Liver (tissue), 9 donors: ENCODE data around the gene C9orf153. TPM values are rescaled to one million over a fixed set of nuclear protein-coding genes. Genes with fewer than 3 reads are reported as not detected.

ENCODE experiments used
- DNase-seq: peaks from one replicate; pipeline ENCODE4 v3.0.0-alpha.2; 2017; ENCODE audit warnings: low spot score
- H3K27ac ChIP-seq, 2 donors: one replicate each; pipeline ENCODE4 v1.7.0; 2013; ENCODE audit warnings: inconsistent platforms in 2 of 2, low read length in 2 of 2, control low read depth in 1 of 2, low read depth in 1 of 2, mild to moderate bottlenecking in 1 of 2
- H3K27me3 ChIP-seq, 4 donors: one replicate each; pipeline versions ENCODE4 v1.6.1 to v1.7.0; 2013; ENCODE audit warnings: low read length in 3 of 4, inconsistent platforms in 1 of 4, mild to moderate bottlenecking in 1 of 4, moderate library complexity in 1 of 4; ENCODE audit not compliant: control insufficient read depth in 4 of 4, insufficient read depth in 4 of 4
- H3K36me3 ChIP-seq, 4 donors: one replicate each; pipeline versions ENCODE4 v1.6.1 to v1.7.0; 2013; ENCODE audit warnings: low read length in 3 of 4, mild to moderate bottlenecking in 3 of 4, low read depth in 1 of 4, moderate library complexity in 1 of 4; ENCODE audit not compliant: control insufficient read depth in 4 of 4, insufficient read depth in 3 of 4
- H3K4me1 ChIP-seq, 4 donors: one replicate each; pipeline versions ENCODE4 v1.6.1 to v1.7.0; 2013; ENCODE audit warnings: low read length in 3 of 4, mild to moderate bottlenecking in 3 of 4, moderate library complexity in 1 of 4; ENCODE audit not compliant: control insufficient read depth in 4 of 4, insufficient read depth in 4 of 4
- H3K4me3 ChIP-seq, 3 donors: one replicate each; pipeline versions ENCODE4 v1.6.1 to v1.7.0; 2013; ENCODE audit warnings: low read length in 3 of 3, control low read depth in 1 of 3, low read depth in 1 of 3, mild to moderate bottlenecking in 1 of 3
- H3K9ac ChIP-seq, 2 donors: one replicate each; pipeline ENCODE4 v1.7.0; 2013; ENCODE audit warnings: low read length in 2 of 2, mild to moderate bottlenecking in 2 of 2, moderate library complexity in 2 of 2, control low read depth in 1 of 2, low read depth in 1 of 2
- H3K9me3 ChIP-seq, 4 donors: one replicate each; pipeline versions ENCODE4 v1.6.1 to v1.7.0; 2013; ENCODE audit warnings: low read length in 3 of 4; ENCODE audit not compliant: control insufficient read depth in 4 of 4
- EGR1 ChIP-seq, 2 donors: IDR thresholded peaks; 2 replicates each; pipeline ENCODE4 v1.6.1; 2016 to 2018; ENCODE audit warnings: antibody characterized with exemption in 2 of 2, low read depth in 2 of 2
- FOXA1 ChIP-seq: IDR thresholded peaks from 2 replicates; pipeline ENCODE4 v1.6.1; 2016; ENCODE audit warnings: antibody characterized with exemption
- FOXA2 ChIP-seq: IDR thresholded peaks from 2 replicates; pipeline ENCODE4 v1.6.1; 2016; ENCODE audit warnings: antibody characterized with exemption
- GABPA ChIP-seq, 2 donors: IDR thresholded peaks in 1 of 2; conservative IDR thresholded peaks in 1 of 2; 2 replicates each; pipeline ENCODE4 v1.6.1; 2016; ENCODE audit warnings: antibody characterized with exemption in 2 of 2, mild to moderate bottlenecking in 1 of 2, moderate library complexity in 1 of 2
- HNF4A ChIP-seq, 2 donors: conservative IDR thresholded peaks; 2 replicates each; pipeline ENCODE4 v1.6.1; 2016; ENCODE audit warnings: antibody characterized with exemption in 2 of 2, mild to moderate bottlenecking in 2 of 2
- HNF4G ChIP-seq: IDR thresholded peaks from 2 replicates; pipeline ENCODE4 v1.6.1; 2016; ENCODE audit warnings: antibody characterized with exemption
- JUND ChIP-seq, 2 donors: IDR thresholded peaks; 2 replicates each; pipeline ENCODE4 v1.6.1; 2016; ENCODE audit warnings: antibody characterized with exemption in 2 of 2
- NR2F2 ChIP-seq: IDR thresholded peaks from 2 replicates; pipeline ENCODE4 v1.6.1; 2016; ENCODE audit warnings: antibody characterized with exemption
- RAD21 ChIP-seq, 2 donors: IDR thresholded peaks; 2 replicates each; pipeline ENCODE4 v1.6.1; 2016; ENCODE audit warnings: antibody characterized with exemption in 2 of 2, mild to moderate bottlenecking in 2 of 2
- RXRA ChIP-seq, 2 donors: IDR thresholded peaks; 2 replicates each; pipeline ENCODE4 v1.6.1; 2017 to 2018; ENCODE audit warnings: antibody characterized with exemption in 2 of 2, mild to moderate bottlenecking in 1 of 2
- SP1 ChIP-seq: IDR thresholded peaks from 2 replicates; pipeline ENCODE4 v1.6.1; 2018; ENCODE audit warnings: antibody characterized with exemption, mild to moderate bottlenecking
- TAF1 ChIP-seq: conservative IDR thresholded peaks from 2 replicates; pipeline ENCODE4 v1.6.1; 2016; ENCODE audit warnings: antibody characterized with exemption, mild to moderate bottlenecking
- YY1 ChIP-seq: IDR thresholded peaks from 2 replicates; pipeline ENCODE4 v1.6.1; 2016; ENCODE audit warnings: antibody characterized with exemption, mild to moderate bottlenecking
- WGBS: extraction: QIAGEN DNeasy Blood & Tissue Kit; methylation state at CpG from one replicate; pipeline ENCODE4 v1.1.7; 2013; 5-methylcytosine and 5-hydroxymethylcytosine counted together
- polyA plus RNA-seq, 2 donors: library from polyadenylated mRNA; stranded (reverse) in 1 of 2; unstranded in 1 of 2; fragments of 200-250 nt in 1 of 2; fragments of >200 nt in 1 of 2; fragmentation: Nextera tagmentation in 1 of 2; extraction: Ambion mirVana in 1 of 2; gene quantifications; one replicate each; pipeline versions ENCODE4 v1.2.1 to v1.2.3, GENCODE V29; 2013 to 2015
- total RNA-seq, 2 donors: library from RNA; depleted of rRNA; stranded (reverse); fragments of >200 nt; gene quantifications; one replicate each; pipeline ENCODE4 v1.2.3, GENCODE V29; 2014
- TF ChIP-seq, protein P1 (sequence below): IDR thresholded peaks from 2 replicates; pipeline ENCODE4 v1.6.1; 2016; ENCODE audit warnings: antibody characterized with exemption
- TF ChIP-seq, protein P2 (sequence below): IDR thresholded peaks from 2 replicates; pipeline ENCODE4 v1.6.1; 2016; ENCODE audit warnings: antibody characterized with exemption
- TF ChIP-seq, protein P3 (sequence below): fragments of 150-350 bp; IDR thresholded peaks from 2 replicates; pipeline ENCODE4 v1.5.1; 2017; ENCODE audit warnings: improper control_type of control experiment, low read depth, low read length; ENCODE audit not compliant: missing input control
- TF ChIP-seq, protein P4 (sequence below): IDR thresholded peaks from 2 replicates; pipeline ENCODE4 v1.6.1; 2016; ENCODE audit warnings: antibody characterized with exemption
- TF ChIP-seq, protein P5 (sequence below): IDR thresholded peaks from 2 replicates; pipeline ENCODE4 v1.6.1; 2016; ENCODE audit warnings: antibody characterized with exemption, mild to moderate bottlenecking
- donor health status: healthy.
- donor health status: healthy.
- donor health status: healthy.
- donor health status: healthy.
- donor health status: healthy.

C9orf153 gene
- total and polyA plus RNA-seq, 4 donors = 0.07 to 0.67 (median 0.34) TPM

DNA sequence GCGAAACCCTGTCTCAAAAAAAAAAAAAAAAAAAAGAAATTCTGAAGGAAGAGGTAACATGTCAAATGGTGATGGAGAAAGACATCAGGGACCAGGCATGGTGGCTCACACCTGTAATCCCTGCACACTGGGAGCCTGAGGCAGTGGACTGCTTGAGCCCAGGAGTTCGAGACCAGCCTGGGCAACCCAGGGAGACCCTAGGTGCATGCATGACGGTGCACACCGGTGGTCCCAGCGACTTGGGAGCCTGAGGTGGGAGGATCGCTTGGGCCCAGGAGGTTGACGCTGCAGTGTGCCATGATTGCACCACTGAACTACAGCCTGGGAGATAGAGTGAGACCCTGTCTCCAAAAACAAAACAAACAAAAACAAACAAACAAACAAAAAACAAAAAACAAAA is 21.1 kb upstream of the C9orf153 start:
- DNase-seq = no peak
- TF ChIP-seq, protein P1, sequence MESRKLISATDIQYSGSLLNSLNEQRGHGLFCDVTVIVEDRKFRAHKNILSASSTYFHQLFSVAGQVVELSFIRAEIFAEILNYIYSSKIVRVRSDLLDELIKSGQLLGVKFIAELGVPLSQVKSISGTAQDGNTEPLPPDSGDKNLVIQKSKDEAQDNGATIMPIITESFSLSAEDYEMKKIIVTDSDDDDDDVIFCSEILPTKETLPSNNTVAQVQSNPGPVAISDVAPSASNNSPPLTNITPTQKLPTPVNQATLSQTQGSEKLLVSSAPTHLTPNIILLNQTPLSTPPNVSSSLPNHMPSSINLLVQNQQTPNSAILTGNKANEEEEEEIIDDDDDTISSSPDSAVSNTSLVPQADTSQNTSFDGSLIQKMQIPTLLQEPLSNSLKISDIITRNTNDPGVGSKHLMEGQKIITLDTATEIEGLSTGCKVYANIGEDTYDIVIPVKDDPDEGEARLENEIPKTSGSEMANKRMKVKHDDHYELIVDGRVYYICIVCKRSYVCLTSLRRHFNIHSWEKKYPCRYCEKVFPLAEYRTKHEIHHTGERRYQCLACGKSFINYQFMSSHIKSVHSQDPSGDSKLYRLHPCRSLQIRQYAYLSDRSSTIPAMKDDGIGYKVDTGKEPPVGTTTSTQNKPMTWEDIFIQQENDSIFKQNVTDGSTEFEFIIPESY = no peak
- TF ChIP-seq FOXA1 = no peak
- TF ChIP-seq HNF4G = no peak
- no peak for TF ChIP-seq JUND (IDR thresholded peaks at IDR 0.05)
- TF ChIP-seq HNF4A (conservative IDR thresholded peaks at IDR 0.05) = no peak
- TF ChIP-seq TAF1 = no peak
- no peak for TF ChIP-seq YY1
- TF ChIP-seq, protein P2, sequence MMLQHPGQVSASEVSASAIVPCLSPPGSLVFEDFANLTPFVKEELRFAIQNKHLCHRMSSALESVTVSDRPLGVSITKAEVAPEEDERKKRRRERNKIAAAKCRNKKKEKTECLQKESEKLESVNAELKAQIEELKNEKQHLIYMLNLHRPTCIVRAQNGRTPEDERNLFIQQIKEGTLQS = no peak
- WGBS = 96% methylated on average over 7 of the region's 7 CpGs
- Histone ChIP-seq H3K9me3 (no peaks in the 10 kb centered on the region), H3K27me3 (no peaks in the 10 kb centered on the region), H3K36me3 (peaks cover 0 to 4% (median 1%) of the 10 kb centered on the region in 4 donors), H3K4me3 (no peak overlapping the region), H3K27ac (no peak overlapping the region), H3K4me1 (peaks cover 7 to 24% (median 20%) of the 10 kb centered on the region in 4 donors), H3K9ac (no peak overlapping the region)

DNA sequence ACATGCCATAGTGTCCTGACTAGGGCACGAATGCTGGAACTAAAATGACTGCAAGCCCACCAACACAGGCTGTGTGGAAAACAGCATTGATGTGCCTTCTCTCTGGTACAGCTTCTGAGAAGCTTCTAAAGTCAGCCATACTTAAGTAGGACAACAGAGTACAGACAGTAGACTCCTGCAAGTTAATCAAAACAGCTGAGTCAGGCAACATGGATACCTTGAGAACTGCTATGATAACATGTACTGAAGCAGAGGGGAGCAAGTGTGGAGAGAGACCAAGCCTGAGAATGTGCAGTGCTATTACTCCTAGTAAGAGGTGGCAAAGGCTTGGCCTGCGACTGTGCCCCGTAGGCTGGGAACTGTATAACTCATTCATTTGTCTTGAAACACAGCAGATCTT is 20.4 kb upstream of the C9orf153 start:
- H3K4me1 ChIP-seq = peaks cover 7 to 24% (median 20%) of the 10 kb centered on the region in 4 donors
- WGBS = 98% methylated on average over 3 of the region's 3 CpGs
- H3K4me3 ChIP-seq = no peak overlapping the region

More for the DNA sequence above, 20.4 kb upstream of the C9orf153 start:
- Histone ChIP-seq H3K27ac (no peak overlapping the region), H3K9ac (no peak overlapping the region), H3K27me3 (no peaks in the 10 kb centered on the region), H3K36me3 (peaks cover 0 to 4% (median 1%) of the 10 kb centered on the region in 4 donors), H3K9me3 (no peaks in the 10 kb centered on the region)
- no peak for DNase-seq
- TF ChIP-seq, protein P3, sequence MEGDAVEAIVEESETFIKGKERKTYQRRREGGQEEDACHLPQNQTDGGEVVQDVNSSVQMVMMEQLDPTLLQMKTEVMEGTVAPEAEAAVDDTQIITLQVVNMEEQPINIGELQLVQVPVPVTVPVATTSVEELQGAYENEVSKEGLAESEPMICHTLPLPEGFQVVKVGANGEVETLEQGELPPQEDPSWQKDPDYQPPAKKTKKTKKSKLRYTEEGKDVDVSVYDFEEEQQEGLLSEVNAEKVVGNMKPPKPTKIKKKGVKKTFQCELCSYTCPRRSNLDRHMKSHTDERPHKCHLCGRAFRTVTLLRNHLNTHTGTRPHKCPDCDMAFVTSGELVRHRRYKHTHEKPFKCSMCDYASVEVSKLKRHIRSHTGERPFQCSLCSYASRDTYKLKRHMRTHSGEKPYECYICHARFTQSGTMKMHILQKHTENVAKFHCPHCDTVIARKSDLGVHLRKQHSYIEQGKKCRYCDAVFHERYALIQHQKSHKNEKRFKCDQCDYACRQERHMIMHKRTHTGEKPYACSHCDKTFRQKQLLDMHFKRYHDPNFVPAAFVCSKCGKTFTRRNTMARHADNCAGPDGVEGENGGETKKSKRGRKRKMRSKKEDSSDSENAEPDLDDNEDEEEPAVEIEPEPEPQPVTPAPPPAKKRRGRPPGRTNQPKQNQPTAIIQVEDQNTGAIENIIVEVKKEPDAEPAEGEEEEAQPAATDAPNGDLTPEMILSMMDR = no peak
- TF ChIP-seq RAD21 (IDR thresholded peaks at IDR 0.05) = no peak
- no peak for TF ChIP-seq RXRA (IDR thresholded peaks at IDR 0.05)
- no peak for TF ChIP-seq HNF4G
- TF ChIP-seq GABPA (IDR thresholded peaks at IDR 0.05 in 1 of 2, conservative IDR thresholded peaks at IDR 0.05 in 1 of 2) = no peak
- TF ChIP-seq NR2F2 = no peak
- TF ChIP-seq SP1 = no peak
- TF ChIP-seq HNF4A (conservative IDR thresholded peaks at IDR 0.05) = no peak
- TF ChIP-seq, protein P1 = no peak
- no peak for TF ChIP-seq YY1
- no peak for TF ChIP-seq FOXA1
- TF ChIP-seq EGR1 (IDR thresholded peaks at IDR 0.05; ENCODE audit: low read depth in 2 of 2) = no peak
- TF ChIP-seq, protein P4, sequence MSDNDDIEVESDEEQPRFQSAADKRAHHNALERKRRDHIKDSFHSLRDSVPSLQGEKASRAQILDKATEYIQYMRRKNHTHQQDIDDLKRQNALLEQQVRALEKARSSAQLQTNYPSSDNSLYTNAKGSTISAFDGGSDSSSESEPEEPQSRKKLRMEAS = no peak
- TF ChIP-seq, protein P5, sequence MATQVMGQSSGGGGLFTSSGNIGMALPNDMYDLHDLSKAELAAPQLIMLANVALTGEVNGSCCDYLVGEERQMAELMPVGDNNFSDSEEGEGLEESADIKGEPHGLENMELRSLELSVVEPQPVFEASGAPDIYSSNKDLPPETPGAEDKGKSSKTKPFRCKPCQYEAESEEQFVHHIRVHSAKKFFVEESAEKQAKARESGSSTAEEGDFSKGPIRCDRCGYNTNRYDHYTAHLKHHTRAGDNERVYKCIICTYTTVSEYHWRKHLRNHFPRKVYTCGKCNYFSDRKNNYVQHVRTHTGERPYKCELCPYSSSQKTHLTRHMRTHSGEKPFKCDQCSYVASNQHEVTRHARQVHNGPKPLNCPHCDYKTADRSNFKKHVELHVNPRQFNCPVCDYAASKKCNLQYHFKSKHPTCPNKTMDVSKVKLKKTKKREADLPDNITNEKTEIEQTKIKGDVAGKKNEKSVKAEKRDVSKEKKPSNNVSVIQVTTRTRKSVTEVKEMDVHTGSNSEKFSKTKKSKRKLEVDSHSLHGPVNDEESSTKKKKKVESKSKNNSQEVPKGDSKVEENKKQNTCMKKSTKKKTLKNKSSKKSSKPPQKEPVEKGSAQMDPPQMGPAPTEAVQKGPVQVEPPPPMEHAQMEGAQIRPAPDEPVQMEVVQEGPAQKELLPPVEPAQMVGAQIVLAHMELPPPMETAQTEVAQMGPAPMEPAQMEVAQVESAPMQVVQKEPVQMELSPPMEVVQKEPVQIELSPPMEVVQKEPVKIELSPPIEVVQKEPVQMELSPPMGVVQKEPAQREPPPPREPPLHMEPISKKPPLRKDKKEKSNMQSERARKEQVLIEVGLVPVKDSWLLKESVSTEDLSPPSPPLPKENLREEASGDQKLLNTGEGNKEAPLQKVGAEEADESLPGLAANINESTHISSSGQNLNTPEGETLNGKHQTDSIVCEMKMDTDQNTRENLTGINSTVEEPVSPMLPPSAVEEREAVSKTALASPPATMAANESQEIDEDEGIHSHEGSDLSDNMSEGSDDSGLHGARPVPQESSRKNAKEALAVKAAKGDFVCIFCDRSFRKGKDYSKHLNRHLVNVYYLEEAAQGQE = no peak
- TF ChIP-seq, protein P2 = no peak
- TF ChIP-seq FOXA2 = no peak
- TF ChIP-seq TAF1 = no peak
